Tibial nerve (tissue), 4 donors: ENCODE data around the gene LINC01488. TPM values are rescaled to one million over a fixed set of nuclear protein-coding genes. Genes with fewer than 3 reads are reported as not detected.
A peak's percentile ranks its signal among the peaks of the same experiment; 100 is the strongest.

Experiments
- DNase-seq, 2 donors: peaks; one replicate each; pipeline ENCODE4 v3.0.0-alpha.2; 2019; ENCODE audit warnings: low spot score in 2 of 2
- H3K27ac ChIP-seq, 4 donors: fragments of 200-600 bp; sonication (generic) in 3 of 4; one replicate each; pipeline ENCODE4 v1.5.1; 2017 to 2019; ENCODE audit warnings: mild to moderate bottlenecking in 1 of 4
- H3K27me3 ChIP-seq, 2 donors: fragments of 200-600 bp; sonication (generic) in 1 of 2; one replicate each; pipeline versions ENCODE4 v1.5.1 to v1.6.0; 2017 to 2019
- H3K36me3 ChIP-seq, 3 donors: fragments of 200-600 bp; sonication (generic); one replicate each; pipeline ENCODE4 v1.5.1; 2018 to 2019
- H3K4me1 ChIP-seq, 4 donors: fragments of 200-600 bp; sonication (generic) in 3 of 4; one replicate each; pipeline ENCODE4 v1.5.1; 2017 to 2019
- H3K4me3 ChIP-seq, 4 donors: fragments of 200-600 bp; sonication (generic) in 3 of 4; one replicate each; pipeline ENCODE4 v1.5.1; 2017 to 2019; ENCODE audit warnings: mild to moderate bottlenecking in 1 of 4, moderate library complexity in 1 of 4
- H3K9me3 ChIP-seq, 4 donors: fragments of 200-600 bp; sonication (generic) in 3 of 4; one replicate each; pipeline ENCODE4 v1.5.1; 2017 to 2019
- CTCF ChIP-seq, 5 experiments: fragments of 200-600 bp in 3 of 5; fragments of 450-650 bp in 2 of 5; sonication (generic) in 3 of 5; IDR thresholded peaks; one replicate each; pipeline ENCODE4 v1.5.1; 2016 to 2019; ENCODE audit warnings: antibody characterized with exemption in 5 of 5, mild to moderate bottlenecking in 3 of 5, moderate library complexity in 2 of 5
- EP300 ChIP-seq, 2 donors: sonication (generic); formaldehyde crosslinking; IDR thresholded peaks; one replicate each; pipeline ENCODE4 v1.6.1; 2017; ENCODE audit warnings: antibody characterized with exemption in 2 of 2, mild to moderate bottlenecking in 1 of 2
- POLR2A ChIP-seq, 2 donors: fragments of 450-650 bp; IDR thresholded peaks; one replicate each; pipeline ENCODE4 v1.6.1; 2017; ENCODE audit warnings: antibody characterized with exemption in 2 of 2, mild to moderate bottlenecking in 2 of 2, moderate library complexity in 2 of 2
- WGBS, 2 donors: methylation state at CpG; one replicate each; pipeline ENCODE4 v1.1.5; 2018; 5-methylcytosine and 5-hydroxymethylcytosine counted together
- total RNA-seq, 4 donors: library from RNA; depleted of rRNA; stranded (reverse); fragments of >200 nt; gene quantifications; one replicate each; pipeline ENCODE4 v1.1.0, GENCODE V29; 2016

The LINC01488 gene
- total RNA-seq, 4 donors from 2014 or later, result not detected

DNA sequence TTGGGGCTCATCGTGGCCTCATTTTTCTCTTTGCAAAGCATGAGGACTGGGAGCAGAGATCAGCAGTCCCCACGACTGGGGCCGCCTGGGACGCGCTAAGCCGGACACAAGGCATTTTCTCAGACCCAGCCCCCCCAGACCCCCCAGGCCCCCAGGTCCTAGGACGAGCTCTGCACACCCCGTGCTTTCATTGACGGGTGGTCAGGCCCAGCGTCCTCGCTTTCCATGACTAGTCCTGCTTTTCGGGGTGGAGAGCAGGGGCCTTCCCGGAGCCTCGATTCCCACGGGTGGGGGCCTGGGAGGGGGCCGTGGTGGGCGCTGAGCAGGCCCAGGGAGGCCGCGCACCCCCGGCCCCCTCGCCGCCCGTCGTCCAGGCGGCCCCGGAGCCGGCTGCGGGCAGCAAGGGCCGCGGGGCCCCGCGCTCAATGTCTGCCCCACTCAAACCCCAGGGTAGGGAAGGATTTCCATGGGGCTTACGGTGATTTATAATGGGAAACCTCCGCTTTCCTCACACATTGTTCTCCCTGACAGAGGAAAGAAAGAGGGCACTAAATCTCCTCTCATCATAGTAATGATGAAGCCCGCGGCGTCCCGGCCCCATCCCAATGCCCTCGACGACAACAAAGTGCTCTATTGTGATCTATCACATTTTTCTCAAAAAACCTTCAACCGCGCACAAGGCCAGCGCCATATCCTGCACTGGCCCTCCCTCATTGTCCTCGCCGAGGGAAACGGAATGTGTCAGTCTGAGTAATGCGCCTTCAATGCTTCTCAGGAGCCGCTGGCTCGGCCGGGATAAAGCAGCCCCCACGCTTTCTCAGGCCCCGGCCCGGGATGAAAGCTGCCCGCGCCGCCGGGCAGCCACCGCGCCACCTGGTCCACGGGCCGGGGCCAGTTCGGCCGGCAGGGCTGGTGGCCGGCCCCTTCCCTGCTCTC, 10.4 kb upstream of the LINC01488 start:
- H3K9me3 ChIP-seq, result peaks cover 0 to 5% (median 0%) of the 10 kb centered on the region in 4 donors
- no peak overlapping the region for H3K4me3 ChIP-seq
- DNase-seq, result no peak
- H3K36me3 ChIP-seq, result no peaks in the 10 kb centered on the region
- peaks cover 0 to 16% (median 0%) of the 10 kb centered on the region in 4 donors for H3K4me1 ChIP-seq
- no peak for TF ChIP-seq POLR2A (IDR thresholded peaks at IDR 0.05)
- TF ChIP-seq CTCF (IDR thresholded peaks at IDR 0.05), result no peak
- TF ChIP-seq EP300 (IDR thresholded peaks at IDR 0.05), result no peak
- peak overlapping the region in 2 of 4 donors; percentile 3 to 54 for H3K27ac ChIP-seq
- 61% methylated on average over 38 to 63 of the region's 64 CpGs for WGBS, 2 donors
- H3K27me3 ChIP-seq, result no peaks in the 10 kb centered on the region

DNA sequence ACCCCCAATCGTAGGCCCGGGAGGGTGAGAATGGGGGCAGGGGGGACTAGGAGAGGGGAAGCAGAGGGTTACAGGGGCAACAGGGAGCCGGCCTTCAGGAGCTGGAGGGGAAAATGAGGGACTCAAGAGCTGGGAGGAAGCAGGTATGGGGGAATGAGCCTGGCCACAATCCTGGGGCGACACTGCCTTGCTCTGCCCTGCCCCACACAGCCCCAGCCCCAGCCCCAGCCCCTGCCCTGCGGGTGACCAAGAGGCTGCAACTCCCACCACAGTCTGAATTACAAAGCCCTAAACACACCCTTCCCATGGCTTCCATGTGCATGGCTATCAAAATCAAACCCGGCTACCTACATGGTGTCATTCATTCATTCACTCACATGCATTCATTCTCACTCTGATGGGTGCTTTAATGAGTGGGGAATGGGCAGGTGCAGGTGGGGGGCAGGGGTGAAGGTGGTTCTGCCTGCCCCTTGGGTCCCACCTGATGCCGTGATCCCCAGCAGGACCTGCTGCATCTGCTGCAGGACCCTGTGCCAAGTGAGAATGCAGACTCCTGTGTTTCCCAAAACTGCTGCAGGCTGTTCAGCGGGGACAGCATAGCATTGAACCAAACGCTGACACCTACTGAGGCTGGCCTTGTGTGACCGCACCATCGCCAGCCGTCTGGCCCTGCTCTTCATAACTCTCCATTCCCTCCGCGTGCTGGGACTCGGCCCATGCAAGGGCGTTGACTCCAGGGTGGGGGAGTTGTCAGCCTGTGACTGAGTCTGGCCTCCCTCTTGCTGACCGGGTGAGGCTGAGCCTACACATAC, 9.5 kb upstream of the LINC01488 start:
- 79 to 83% methylated on average over 11 to 17 of the region's 17 CpGs for WGBS, 2 donors
- peak overlapping the region in 1 of 4 donors; percentile 54 for H3K27ac ChIP-seq
- no peaks in the 10 kb centered on the region for H3K27me3 ChIP-seq
- TF ChIP-seq EP300 (IDR thresholded peaks at IDR 0.05) (no peak), POLR2A (IDR thresholded peaks at IDR 0.05) (no peak), CTCF (IDR thresholded peaks at IDR 0.05) (no peak)
- H3K4me1 ChIP-seq, result peaks cover 0 to 16% (median 0%) of the 10 kb centered on the region in 4 donors
- H3K9me3 ChIP-seq, result peaks cover 0 to 5% (median 0%) of the 10 kb centered on the region in 4 donors
- no peak overlapping the region for H3K4me3 ChIP-seq
- no peaks in the 10 kb centered on the region for H3K36me3 ChIP-seq
- no peak for DNase-seq

DNA sequence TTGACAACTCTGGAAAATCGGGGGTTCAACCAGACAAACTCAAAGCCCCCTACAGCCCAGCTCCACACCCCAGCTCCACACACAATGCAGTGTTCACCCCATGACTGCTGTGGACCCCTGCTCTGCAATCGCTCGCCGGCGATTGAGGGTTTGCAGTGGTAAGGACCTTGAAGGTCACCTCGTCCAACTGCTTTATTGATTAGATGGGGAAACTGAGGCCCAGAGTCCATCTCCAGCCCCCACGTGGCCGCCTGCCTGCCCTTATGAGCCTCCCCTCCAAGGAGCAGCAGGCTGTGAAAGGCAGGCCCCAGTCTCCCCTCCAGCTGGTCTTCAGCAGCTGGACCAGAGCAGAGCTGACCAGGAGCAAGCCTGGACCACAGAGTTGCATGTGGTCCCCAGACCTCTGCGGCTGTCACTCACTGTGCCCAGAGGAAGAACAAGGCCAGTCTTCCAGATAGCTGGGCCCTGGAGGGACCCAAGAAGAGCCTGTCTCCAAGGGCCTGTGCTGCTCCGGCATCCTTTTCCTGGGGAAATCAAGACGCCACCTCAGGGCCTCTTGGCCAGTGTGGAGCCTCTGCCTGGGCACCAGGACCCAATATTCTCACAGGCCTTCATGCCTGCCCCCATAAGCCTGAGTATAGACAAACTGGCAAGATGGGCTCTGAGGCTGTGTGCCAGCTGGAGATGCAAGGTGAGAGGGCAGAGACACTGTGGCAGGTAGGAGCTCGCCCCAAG, 8.8 kb upstream of the LINC01488 start:
- Histone ChIP-seq H3K4me1 (peaks cover 0 to 16% (median 0%) of the 10 kb centered on the region in 4 donors), H3K4me3 (no peak overlapping the region), H3K27me3 (no peaks in the 10 kb centered on the region), H3K36me3 (no peaks in the 10 kb centered on the region), H3K27ac (no peak overlapping the region), H3K9me3 (peaks cover 0 to 5% (median 0%) of the 10 kb centered on the region in 4 donors)
- no peak for DNase-seq
- no peak for TF ChIP-seq EP300 (IDR thresholded peaks at IDR 0.05)
- TF ChIP-seq CTCF (IDR thresholded peaks at IDR 0.05), result no peak
- TF ChIP-seq POLR2A (IDR thresholded peaks at IDR 0.05), result no peak
- 89 to 90% methylated on average over 10 to 11 of the region's 12 CpGs for WGBS, 2 donors

GRCh38 chr11:69473276-69473845, 8.1 kb upstream of the LINC01488 start:
- H3K4me3 ChIP-seq, result no peak overlapping the region
- H3K9me3 ChIP-seq, result peaks cover 0 to 5% (median 0%) of the 10 kb centered on the region in 4 donors
- no peak for DNase-seq
- no peaks in the 10 kb centered on the region for H3K36me3 ChIP-seq
- TF ChIP-seq CTCF (IDR thresholded peaks at IDR 0.05) (no peak), POLR2A (IDR thresholded peaks at IDR 0.05) (no peak), EP300 (IDR thresholded peaks at IDR 0.05) (no peak)
- no peaks in the 10 kb centered on the region for H3K27me3 ChIP-seq
- H3K27ac ChIP-seq, result no peak overlapping the region
- peaks cover 0 to 16% (median 0%) of the 10 kb centered on the region in 4 donors for H3K4me1 ChIP-seq
- WGBS, 2 donors, result 92 to 98% methylated on average over 5 of the region's 5 CpGs
